GM23338 (cell line): Measurements from ENCODE around the gene NYAP1. TPM values are rescaled to one million over a fixed set of nuclear protein-coding genes. Genes with fewer than 3 reads are reported as not detected.

Experiments used
- ATAC-seq: fragments of 200-7000 bp; cut with Tn5 transposase; 3 replicates; pipeline ENCODE4 v1.9.1; 2020
- DNase-seq: peaks from one replicate; pipeline ENCODE4 v3.0.0-alpha.2; 2015; ENCODE audit warnings: low spot score
- H2AFZ ChIP-seq: fragments of 200-600 bp; sonication (generic); 2 replicates; pipeline ENCODE4 v1.8.0; 2016; ENCODE audit warnings: antibody characterized with exemption, mild to moderate bottlenecking, moderate library complexity
- H3F3A ChIP-seq: fragments of 200-600 bp; sonication (generic); replicated peaks from 2 replicates; pipeline ENCODE4 v1.8.0; 2017; ENCODE audit warnings: antibody characterized with exemption, mixed run types, low read depth
- H3K27ac ChIP-seq: fragments of 200-600 bp; sonication (generic); 2 replicates; pipeline ENCODE4 v1.6.1; 2016; ENCODE audit warnings: low read depth
- H3K27me3 ChIP-seq: fragments of 200-600 bp; sonication (generic); 2 replicates; pipeline ENCODE4 v1.8.0; 2016; ENCODE audit warnings: mild to moderate bottlenecking, mixed run types, moderate library complexity; ENCODE audit not compliant: insufficient read depth
- H3K36me3 ChIP-seq: fragments of 200-600 bp; sonication (generic); 2 replicates; pipeline ENCODE4 v1.8.0; 2016; ENCODE audit warnings: mild to moderate bottlenecking; ENCODE audit not compliant: insufficient read depth
- H3K4me1 ChIP-seq: fragments of 200-600 bp; sonication (generic); 2 replicates; pipeline ENCODE4 v1.8.0; 2016; ENCODE audit warnings: mild to moderate bottlenecking, moderate library complexity; ENCODE audit not compliant: insufficient read depth
- H3K4me2 ChIP-seq: fragments of 200-600 bp; sonication (generic); 2 replicates; pipeline ENCODE4 v1.7.1; 2017; ENCODE audit warnings: mixed run types
- H3K4me3 ChIP-seq: fragments of 200-600 bp; sonication (generic); 2 replicates; pipeline ENCODE4 v1.6.1; 2016; ENCODE audit warnings: mixed run types
- H3K79me2 ChIP-seq: fragments of 200-600 bp; sonication (generic); replicated peaks from 2 replicates; pipeline ENCODE4 v1.8.0; 2017; ENCODE audit warnings: mild to moderate bottlenecking; ENCODE audit not compliant: insufficient read depth
- H3K9me2 ChIP-seq: fragments of 200-600 bp; sonication (generic); 2 replicates; pipeline ENCODE4 v1.8.0; 2017; ENCODE audit not compliant: insufficient read depth
- H4K20me1 ChIP-seq: fragments of 200-600 bp; sonication (generic); replicated peaks from 2 replicates; pipeline ENCODE4 v1.8.0; 2017; ENCODE audit warnings: mild to moderate bottlenecking; ENCODE audit not compliant: insufficient read depth
- H3K27ac Mint-ChIP-seq: 2 replicates; pipeline ENCODE4 v1.8.0; 2020; ENCODE audit warnings: inconsistent platforms, mild to moderate bottlenecking, moderate library complexity, mixed read lengths
- H3K27me3 Mint-ChIP-seq: 3 replicates; pipeline ENCODE4 v1.8.0; 2022; ENCODE audit warnings: low read depth, mild to moderate bottlenecking, moderate library complexity, mixed read lengths, inconsistent platforms; ENCODE audit not compliant: insufficient read depth, poor library complexity
- H3K36me3 Mint-ChIP-seq: 3 replicates; pipeline ENCODE4 v1.8.0; 2021; ENCODE audit warnings: low read depth, mild to moderate bottlenecking, inconsistent platforms, moderate library complexity, mixed read lengths
- H3K4me1 Mint-ChIP-seq: 3 replicates; pipeline ENCODE4 v1.8.0; 2020; ENCODE audit warnings: mild to moderate bottlenecking, inconsistent platforms, mixed read lengths
- H3K4me3 Mint-ChIP-seq: 3 replicates; pipeline ENCODE4 v1.8.0; 2021; ENCODE audit warnings: moderate library complexity, mild to moderate bottlenecking, inconsistent platforms, mixed read lengths
- H3K9me3 Mint-ChIP-seq: 3 replicates; pipeline ENCODE4 v1.8.0; 2020; ENCODE audit warnings: moderate library complexity, mild to moderate bottlenecking, inconsistent platforms, mixed read lengths
- CREB1 ChIP-seq: fragments of 250-450 bp; sonication (Bioruptor Pico); IDR thresholded peaks from 2 replicates; pipeline ENCODE4 v1.5.0; 2020; ENCODE audit warnings: low read depth, mild to moderate bottlenecking, moderate library complexity
- CTCF ChIP-seq, 2 experiments: fragments of 200-600 bp in 1 of 2; sonication (generic) in 1 of 2; conservative IDR thresholded peaks; 2 replicates each; pipeline versions ENCODE4 v1.5.1 to v1.6.1; 2016 to 2017; ENCODE audit warnings: antibody characterized with exemption in 2 of 2, low read depth in 2 of 2, mild to moderate bottlenecking in 2 of 2, moderate library complexity in 1 of 2
- ETS1 ChIP-seq: IDR thresholded peaks from 2 replicates; pipeline ENCODE4 v1.6.1; 2016; ENCODE audit warnings: antibody characterized with exemption
- EZH2phosphoT487 ChIP-seq: fragments of 200-600 bp; sonication (generic); IDR thresholded peaks from one replicate; pipeline ENCODE4 v1.8.1; 2018; ENCODE audit warnings: antibody characterized with exemption; ENCODE audit not compliant: unreplicated experiment
- JUNB ChIP-seq: IDR thresholded peaks from one replicate; pipeline ENCODE4 v1.6.1; 2016; ENCODE audit warnings: antibody characterized with exemption; ENCODE audit not compliant: unreplicated experiment
- POLR2AphosphoS5 ChIP-seq: IDR thresholded peaks from 2 replicates; pipeline ENCODE4 v1.6.1; 2016; ENCODE audit warnings: antibody characterized with exemption, low read depth
- REST ChIP-seq: IDR thresholded peaks from one replicate; pipeline ENCODE4 v1.6.1; 2018; ENCODE audit warnings: antibody characterized with exemption; ENCODE audit not compliant: unreplicated experiment
- ZNF114 ChIP-seq: fragments of 250-450 bp; sonication (Bioruptor Pico); IDR thresholded peaks from 2 replicates; pipeline ENCODE4 v1.5.0; 2020; ENCODE audit warnings: mild to moderate bottlenecking, moderate library complexity
- ZNF462 ChIP-seq: fragments of 250-450 bp; sonication (Bioruptor Pico); IDR thresholded peaks from 2 replicates; pipeline ENCODE4 v1.5.0; 2020; ENCODE audit warnings: mild to moderate bottlenecking, moderate library complexity
- polyA plus RNA-seq: library from polyadenylated mRNA; unstranded; fragments of >200 nt; fragmentation: Nextera tagmentation; extraction: Ambion mirVana; gene quantifications from 2 replicates; pipeline ENCODE4 v1.2.1, GENCODE V29; 2016
- total RNA-seq: library from RNA; depleted of rRNA; stranded (reverse); fragments of >200 nt; shearing (Covaris generic); gene quantifications from 2 replicates; pipeline ENCODE4 v1.2.3, GENCODE V29; 2014

NYAP1 gene
- total and polyA plus RNA-seq, 2 experiments from 2014 or later, result 0.19 to 4.9 TPM

GRCh38 chr7:100441641-100442535 is 41.8 kb upstream of the NYAP1 start:
- TF ChIP-seq ZNF462 (CRISPR knock-in tag) (no peak), POLR2AphosphoS5 (no peak), JUNB (no peak), REST (no peak), CREB1 (CRISPR knock-in tag) (no peak), EZH2phosphoT487 (no peak), CTCF (conservative IDR thresholded peaks at IDR 0.05; ENCODE audit: low read depth in 2 of 2) (no peak), ETS1 (no peak), ZNF114 (CRISPR knock-in tag) (no peak)
- Histone ChIP-seq H3K27ac (no peak overlapping the region), H2AFZ (no peak overlapping the region), H3K9me2 (no peaks in the 10 kb centered on the region), H3K4me3 (no peak overlapping the region), H4K20me1 (no peaks in the 10 kb centered on the region), H3K4me2 (no peak overlapping the region), H3K79me2 (no peaks in the 10 kb centered on the region), H3F3A (no peaks in the 10 kb centered on the region), H3K27me3 (no peaks in the 10 kb centered on the region), H3K36me3 (no peaks in the 10 kb centered on the region), H3K4me1 (no peaks in the 10 kb centered on the region; the same call in 1 of the 2 replicates)
- Mint-ChIP-seq H3K9me3 (no peaks in the 10 kb centered on the region), H3K27ac (no peak overlapping the region), H3K27me3 (peaks cover 10% of the 10 kb centered on the region), H3K4me3 (no peak overlapping the region), H3K4me1 (peaks cover 9% of the 10 kb centered on the region), H3K36me3 (no peaks in the 10 kb centered on the region)
- ATAC-seq (no peak), DNase-seq (no peak)
